Measurements from ENCODE around the gene CYP2E1. TPM values are rescaled to one million over a fixed set of nuclear protein-coding genes. Genes with fewer than 3 reads are reported as not detected.

Gene CYP2E1
- total RNA-seq, 1 donor, result 1.8 TPM

- Histone ChIP-seq H3K4me3 (ENCODE audit: insufficient read depth, low read length) (no peak overlapping the region), H3K79me2 (ENCODE audit: insufficient read depth, low read length) (no peaks in the 10 kb centered on the region), H3K27ac (ENCODE audit: low read depth, low read length) (no peak overlapping the region), H3K36me3 (ENCODE audit: insufficient read depth, low read length) (no peaks in the 10 kb centered on the region), H3K27me3 (ENCODE audit: insufficient read depth, low read length) (no peaks in the 10 kb centered on the region), H4K20me1 (ENCODE audit: insufficient read depth, low read length) (no peaks in the 10 kb centered on the region), H3K9me3 (ENCODE audit: low read depth, low read length) (no peaks in the 10 kb centered on the region), H3K4me1 (ENCODE audit: insufficient read depth, low read length) (no peaks in the 10 kb centered on the region), H2AFZ (ENCODE audit: low read length) (no peak overlapping the region), H3K4me2 (ENCODE audit: insufficient read depth, low read length) (no peak overlapping the region)
- DNase-seq (ENCODE audit: insufficient read length, low spot score, missing footprints), result no peak
- TF ChIP-seq CTCF (IDR thresholded peaks at IDR 0.05; ENCODE audit: extremely low read depth, low read depth, low read length), result no peak
These were observed 32.1 kb downstream of the CYP2E1 start for GRCh38 chr10:133559216-133559615.

- no peaks in the 10 kb centered on the region for H3K79me2 ChIP-seq (ENCODE audit: insufficient read depth, low read length)
- no peak for TF ChIP-seq CTCF (IDR thresholded peaks at IDR 0.05; ENCODE audit: extremely low read depth, low read depth, low read length)
- peak; percentile 53 for DNase-seq (ENCODE audit: insufficient read length, low spot score, missing footprints)
These were observed 37.7 kb downstream of the CYP2E1 start for GRCh38 chr10:133564816-133565215.

GRCh38 chr10:133565441-133566294, 38.5 kb downstream of the CYP2E1 start, which contains the start of gene SYCE1:
TSS of gene SYCE1 (minus strand) at chr10:133565583. CDS start at chr10:133565529, 54 bp downstream.
- Histone ChIP-seq H3K27me3 (ENCODE audit: insufficient read depth, low read length) (no peaks in the 10 kb centered on the region), H3K4me3 (ENCODE audit: insufficient read depth, low read length) (no peak within 1 kb of the TSS), H3K9me3 (ENCODE audit: low read depth, low read length) (no peaks in the 10 kb centered on the region), H3K4me2 (ENCODE audit: insufficient read depth, low read length) (no peak within 1 kb of the TSS), H3K27ac (ENCODE audit: low read depth, low read length) (no peak within 1 kb of the TSS), H3K36me3 (ENCODE audit: insufficient read depth, low read length) (no peaks in the 10 kb centered on the region), H4K20me1 (ENCODE audit: insufficient read depth, low read length) (no peaks in the 10 kb centered on the region), H3K4me1 (ENCODE audit: insufficient read depth, low read length) (no peaks in the 10 kb centered on the region), H3K79me2 (ENCODE audit: insufficient read depth, low read length) (no peaks in the 10 kb centered on the region), H2AFZ (ENCODE audit: low read length) (no peak within 1 kb of the TSS)
- TF ChIP-seq CTCF (IDR thresholded peaks at IDR 0.05; ENCODE audit: extremely low read depth, low read depth, low read length), result no peak
- DNase-seq (ENCODE audit: insufficient read length, low spot score, missing footprints), result peak; percentile 72

More at GRCh38 chr10:133564816-133565215, 37.7 kb downstream of the CYP2E1 start:
- Histone ChIP-seq H4K20me1 (ENCODE audit: insufficient read depth, low read length) (no peaks in the 10 kb centered on the region), H3K4me3 (ENCODE audit: insufficient read depth, low read length) (no peak overlapping the region), H3K9me3 (ENCODE audit: low read depth, low read length) (no peaks in the 10 kb centered on the region), H2AFZ (ENCODE audit: low read length) (no peak overlapping the region), H3K36me3 (ENCODE audit: insufficient read depth, low read length) (no peaks in the 10 kb centered on the region), H3K4me2 (ENCODE audit: insufficient read depth, low read length) (no peak overlapping the region), H3K4me1 (ENCODE audit: insufficient read depth, low read length) (no peaks in the 10 kb centered on the region), H3K27ac (ENCODE audit: low read depth, low read length) (no peak overlapping the region), H3K27me3 (ENCODE audit: insufficient read depth, low read length) (no peaks in the 10 kb centered on the region)

- no peaks in the 10 kb centered on the region for H3K27me3 ChIP-seq (ENCODE audit: insufficient read depth, low read length)
- peak; percentile 36 for DNase-seq (ENCODE audit: insufficient read length, low spot score, missing footprints)
- H2AFZ ChIP-seq (ENCODE audit: low read length), result no peak overlapping the region
- no peak for TF ChIP-seq CTCF (IDR thresholded peaks at IDR 0.05; ENCODE audit: extremely low read depth, low read depth, low read length)
- H3K4me3 ChIP-seq (ENCODE audit: insufficient read depth, low read length), result no peak overlapping the region
- no peaks in the 10 kb centered on the region for H3K9me3 ChIP-seq (ENCODE audit: low read depth, low read length)
- no peak overlapping the region for H3K4me2 ChIP-seq (ENCODE audit: insufficient read depth, low read length)
- no peaks in the 10 kb centered on the region for H3K79me2 ChIP-seq (ENCODE audit: insufficient read depth, low read length)
- H3K27ac ChIP-seq (ENCODE audit: low read depth, low read length), result no peak overlapping the region
- H3K36me3 ChIP-seq (ENCODE audit: insufficient read depth, low read length), result no peaks in the 10 kb centered on the region
- no peaks in the 10 kb centered on the region for H4K20me1 ChIP-seq (ENCODE audit: insufficient read depth, low read length)
- H3K4me1 ChIP-seq (ENCODE audit: insufficient read depth, low read length), result no peaks in the 10 kb centered on the region
These were observed 40.0 kb downstream of the CYP2E1 start for GRCh38 chr10:133567119-133567518.
